Esophagus muscularis mucosa (tissue), 4 donors: ENCODE measurements around the gene XXYLT1. TPM values are rescaled to one million over a fixed set of nuclear protein-coding genes. Genes with fewer than 3 reads are reported as not detected.

Experiments
- DNase-seq: peaks from one replicate; pipeline ENCODE4 v3.0.0-alpha.2; 2017; ENCODE audit errors: extremely low spot score
- H3K27ac ChIP-seq, 4 donors: fragments of 200-600 bp; sonication (generic); replicated peaks in 1 of 4; 1 replicate in 3 of 4; 2 replicates in 1 of 4; pipeline ENCODE4 v1.5.1; 2016 to 2019; ENCODE audit warnings: mild to moderate bottlenecking in 1 of 4
- H3K27me3 ChIP-seq, 4 donors: fragments of 200-600 bp; sonication (generic); one replicate each; pipeline versions ENCODE4 v1.5.1 to v1.6.0; 2016 to 2019
- H3K36me3 ChIP-seq, 4 donors: fragments of 200-600 bp; sonication (generic); one replicate each; pipeline ENCODE4 v1.5.1; 2016 to 2019
- H3K4me1 ChIP-seq, 4 donors: fragments of 200-600 bp; sonication (generic); one replicate each; pipeline ENCODE4 v1.5.1; 2016 to 2019
- H3K4me3 ChIP-seq, 4 donors: fragments of 200-600 bp; sonication (generic); 1 replicate in 2 of 4; 2 replicates in 2 of 4; pipeline ENCODE4 v1.5.1; 2016 to 2019; ENCODE audit warnings: mild to moderate bottlenecking in 4 of 4, moderate library complexity in 1 of 4
- H3K9me3 ChIP-seq, 4 donors: fragments of 200-600 bp; sonication (generic); 1 replicate in 3 of 4; 2 replicates in 1 of 4; pipeline ENCODE4 v1.5.1; 2016 to 2019
- EP300 ChIP-seq: sonication (generic); formaldehyde crosslinking; IDR thresholded peaks from one replicate; pipeline ENCODE4 v1.6.1; 2017; ENCODE audit warnings: antibody characterized with exemption
- POLR2A ChIP-seq: fragments of 450-650 bp; IDR thresholded peaks from one replicate; pipeline ENCODE4 v1.6.1; 2017; ENCODE audit warnings: antibody characterized with exemption, moderate library complexity, mild to moderate bottlenecking, low read depth
- POLR2AphosphoS5 ChIP-seq, 2 donors: sonication (generic); formaldehyde crosslinking; IDR thresholded peaks; one replicate each; pipeline ENCODE4 v1.6.1; 2017; ENCODE audit warnings: antibody characterized with exemption in 2 of 2
- WGBS: methylation state at CpG from one replicate; pipeline ENCODE4 v1.1.5; 2018; 5-methylcytosine and 5-hydroxymethylcytosine counted together
- intact Hi-C: fragments of 100-400 bp; cut with DNase I; formaldehyde crosslinking; loops from one replicate; pipeline ENCODE4 v1.15.1; 2023
- total RNA-seq, 4 donors: library from RNA; depleted of rRNA; stranded (reverse); fragments of >200 nt; gene quantifications; one replicate each; pipeline versions ENCODE4 v1.1.0 to v1.2.1, GENCODE V29; 2016
- TF ChIP-seq, protein P1 (sequence below), 3 experiments: fragments of 200-600 bp in 2 of 3; fragments of 450-650 bp in 1 of 3; sonication (generic) in 2 of 3; IDR thresholded peaks; one replicate each; pipeline ENCODE4 v1.5.1; 2017 to 2019; ENCODE audit warnings: antibody characterized with exemption in 3 of 3, mild to moderate bottlenecking in 2 of 3, moderate library complexity in 1 of 3

XXYLT1 gene
- total RNA-seq, 4 donors from 2014 or later = 8.8 to 18.5 (median 13.9) TPM

- intact Hi-C loops = no loop called here
Observed at GRCh38 chr3:195175476-195176337, 95.3 kb downstream of the XXYLT1 start.

DNA sequence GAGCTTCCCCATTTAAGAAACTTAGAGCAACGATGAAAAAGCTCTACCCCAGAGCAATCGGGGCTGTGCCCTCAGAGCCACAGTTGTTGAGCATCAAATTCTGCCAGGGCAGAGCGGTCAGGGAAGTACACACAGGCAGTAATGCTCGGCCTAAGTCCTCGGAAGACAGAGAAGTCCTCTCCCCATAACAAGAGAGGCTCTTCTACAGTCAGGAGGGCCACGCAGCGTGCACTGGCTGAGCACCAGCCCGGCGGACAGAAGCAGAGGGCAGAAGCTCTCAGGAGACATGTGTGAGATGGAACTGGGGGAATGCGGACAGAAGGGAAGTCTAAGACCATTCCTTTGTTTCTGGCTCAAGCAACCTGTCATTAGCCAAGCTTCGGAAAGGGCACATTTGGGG, 95.9 kb downstream of the XXYLT1 start:
- Histone ChIP-seq H3K27me3 (no peaks in the 10 kb centered on the region), H3K9me3 (no peaks in the 10 kb centered on the region), H3K27ac (no peak overlapping the region), H3K4me1 (peaks cover 41 to 55% (median 50%) of the 10 kb centered on the region in 4 donors), H3K4me3 (no peak overlapping the region), H3K36me3 (peaks cover 0 to 8% (median 2%) of the 10 kb centered on the region in 4 donors)
- DNase-seq = no peak
- no peak for TF ChIP-seq POLR2AphosphoS5 (IDR thresholded peaks at IDR 0.05)
- TF ChIP-seq, protein P1, sequence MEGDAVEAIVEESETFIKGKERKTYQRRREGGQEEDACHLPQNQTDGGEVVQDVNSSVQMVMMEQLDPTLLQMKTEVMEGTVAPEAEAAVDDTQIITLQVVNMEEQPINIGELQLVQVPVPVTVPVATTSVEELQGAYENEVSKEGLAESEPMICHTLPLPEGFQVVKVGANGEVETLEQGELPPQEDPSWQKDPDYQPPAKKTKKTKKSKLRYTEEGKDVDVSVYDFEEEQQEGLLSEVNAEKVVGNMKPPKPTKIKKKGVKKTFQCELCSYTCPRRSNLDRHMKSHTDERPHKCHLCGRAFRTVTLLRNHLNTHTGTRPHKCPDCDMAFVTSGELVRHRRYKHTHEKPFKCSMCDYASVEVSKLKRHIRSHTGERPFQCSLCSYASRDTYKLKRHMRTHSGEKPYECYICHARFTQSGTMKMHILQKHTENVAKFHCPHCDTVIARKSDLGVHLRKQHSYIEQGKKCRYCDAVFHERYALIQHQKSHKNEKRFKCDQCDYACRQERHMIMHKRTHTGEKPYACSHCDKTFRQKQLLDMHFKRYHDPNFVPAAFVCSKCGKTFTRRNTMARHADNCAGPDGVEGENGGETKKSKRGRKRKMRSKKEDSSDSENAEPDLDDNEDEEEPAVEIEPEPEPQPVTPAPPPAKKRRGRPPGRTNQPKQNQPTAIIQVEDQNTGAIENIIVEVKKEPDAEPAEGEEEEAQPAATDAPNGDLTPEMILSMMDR (IDR thresholded peaks at IDR 0.05) = no peak
- TF ChIP-seq POLR2A = no peak
- no peak for TF ChIP-seq EP300
- intact Hi-C loops = no loop called here
- over 99% methylated on average over 11 of the region's 11 CpGs for WGBS

More at GRCh38 chr3:195175476-195176337, 95.3 kb downstream of the XXYLT1 start:
- TF ChIP-seq, protein P1 (IDR thresholded peaks at IDR 0.05) = no peak
- TF ChIP-seq EP300 = no peak
- TF ChIP-seq POLR2AphosphoS5 (IDR thresholded peaks at IDR 0.05) = no peak
- TF ChIP-seq POLR2A = no peak
- Histone ChIP-seq H3K4me3 (no peak overlapping the region), H3K36me3 (peaks cover 0 to 8% (median 2%) of the 10 kb centered on the region in 4 donors), H3K27me3 (no peaks in the 10 kb centered on the region), H3K4me1 (peaks cover 45 to 55% (median 49%) of the 10 kb centered on the region in 4 donors), H3K9me3 (no peaks in the 10 kb centered on the region), H3K27ac (no peak overlapping the region)
- WGBS = 97% methylated on average over 12 of the region's 13 CpGs
- DNase-seq = no peak

GRCh38 chr3:195173657-195174056, 97.3 kb downstream of the XXYLT1 start:
- H3K36me3 ChIP-seq = peaks cover 0 to 8% (median 2%) of the 10 kb centered on the region in 4 donors
- H3K27me3 ChIP-seq = no peaks in the 10 kb centered on the region
- TF ChIP-seq EP300 = no peak
- TF ChIP-seq POLR2A = no peak
- TF ChIP-seq, protein P1 (IDR thresholded peaks at IDR 0.05) = no peak
- no peak for TF ChIP-seq POLR2AphosphoS5 (IDR thresholded peaks at IDR 0.05)
- intact Hi-C loops = no loop called here
- H3K4me1 ChIP-seq = peaks cover 27 to 41% (median 37%) of the 10 kb centered on the region in 4 donors
- H3K9me3 ChIP-seq = no peaks in the 10 kb centered on the region
- no peak for DNase-seq
- H3K27ac ChIP-seq = no peak overlapping the region
- no peak overlapping the region for H3K4me3 ChIP-seq
- 95% methylated on average over 5 of the region's 9 CpGs for WGBS

DNA sequence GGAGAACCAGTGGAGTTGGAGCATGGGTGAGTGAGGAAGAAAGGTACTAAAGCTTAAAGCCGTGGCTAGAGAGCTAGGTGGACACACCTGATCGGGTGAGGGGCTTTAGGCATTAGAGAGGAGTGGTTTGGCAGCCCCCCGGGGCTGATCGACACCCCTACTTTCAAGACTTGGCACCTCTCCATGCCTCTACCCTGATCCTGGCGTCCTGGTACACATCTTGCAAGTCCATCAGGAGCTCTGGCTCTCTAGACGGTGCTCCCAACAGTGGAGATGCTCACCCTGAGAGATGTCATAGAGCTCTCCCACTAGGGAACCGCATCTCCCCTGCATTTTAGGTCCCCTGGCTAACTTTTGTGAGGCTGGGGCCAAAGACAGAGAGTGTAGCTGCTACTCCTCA, 98.1 kb downstream of the XXYLT1 start:
- Histone ChIP-seq H3K36me3 (peaks cover 0 to 8% (median 2%) of the 10 kb centered on the region in 4 donors), H3K4me1 (peaks cover 22 to 34% (median 30%) of the 10 kb centered on the region in 4 donors), H3K9me3 (no peaks in the 10 kb centered on the region), H3K27ac (peak overlapping the region in 2 of 4 donors; percentile 28 to 72), H3K4me3 (no peak overlapping the region), H3K27me3 (no peaks in the 10 kb centered on the region)
- 94% methylated on average over 7 of the region's 7 CpGs for WGBS
- intact Hi-C loops = no loop called here
- no peak for TF ChIP-seq POLR2AphosphoS5 (IDR thresholded peaks at IDR 0.05)
- TF ChIP-seq, protein P1 (IDR thresholded peaks at IDR 0.05) = no peak
- TF ChIP-seq EP300 = no peak
- DNase-seq = no peak
